IMR-90 (cell line): ENCODE data around the gene MROH7.

Experiments used
- CTCF ChIP-seq: conservative IDR thresholded peaks from 2 replicates; pipeline ENCODE4 v1.5.1; 2012; ENCODE audit warnings: mild to moderate bottlenecking, low read depth, low read length, improper control_type of control experiment
- SMC3 ChIP-seq: fragments of 150-350 bp; IDR thresholded peaks from 2 replicates; pipeline ENCODE4 v1.6.1; 2016; ENCODE audit warnings: low read depth, mild to moderate bottlenecking, antibody characterized with exemption, low read length, moderate library complexity

GRCh38 chr1:54624466-54625464, 16.8 kb upstream of the MROH7 start:
- no peak for TF ChIP-seq SMC3
- TF ChIP-seq CTCF, result no peak
